Activated naive CD8-positive, alpha-beta T cell treated with anti-CD3 and anti-CD28 coated beads, Interleukin-2, amount 50 U/mL, for 16 hours (primary cell): ENCODE measurements around the gene MARCHF10.
A peak's percentile ranks its signal among the peaks of the same experiment; 100 is the strongest.

Experiments
- DNase-seq: peaks from one replicate; pipeline ENCODE4 v3.0.0-alpha.2; 2020; ENCODE audit warnings: low read depth, low spot score

Gene MARCHF10

GRCh38 chr17:62753562-62753961 is 54.6 kb downstream of the MARCHF10 start:
- no peak for DNase-seq

GRCh38 chr17:62751060-62751691 is 56.9 kb downstream of the MARCHF10 start:
- DNase-seq: no peak

GRCh38 chr17:62750631-62751051 is 57.5 kb downstream of the MARCHF10 start:
- no peak for DNase-seq

- DNase-seq: no peak
Measured at GRCh38 chr17:62749926-62750325, 58.2 kb downstream of the MARCHF10 start.

- no peak for DNase-seq
Measured at GRCh38 chr17:62746941-62747340, 61.2 kb downstream of the MARCHF10 start.

- DNase-seq: no peak
Measured at GRCh38 chr17:62745806-62746205, 62.3 kb downstream of the MARCHF10 start.

GRCh38 chr17:62744259-62744658 is 63.9 kb downstream of the MARCHF10 start:
- DNase-seq: no peak

- no peak for DNase-seq
Measured at GRCh38 chr17:62741290-62741689, 66.8 kb downstream of the MARCHF10 start.

- no peak for DNase-seq
Measured at GRCh38 chr17:62739645-62740388, 68.3 kb downstream of the MARCHF10 start.

GRCh38 chr17:62738281-62738680 is 69.8 kb downstream of the MARCHF10 start:
- DNase-seq: no peak

GRCh38 chr17:62737513-62737912 is 70.6 kb downstream of the MARCHF10 start:
- no peak for DNase-seq

GRCh38 chr17:62735044-62735651 is 73.0 kb downstream of the MARCHF10 start:
- no peak for DNase-seq

- DNase-seq: no peak
Measured at GRCh38 chr17:62732125-62732524, 76.0 kb downstream of the MARCHF10 start.

GRCh38 chr17:62727916-62728672 is 80.0 kb downstream of the MARCHF10 start:
- no peak for DNase-seq

GRCh38 chr17:62725791-62726249 is 82.3 kb downstream of the MARCHF10 start:
- DNase-seq: no peak

GRCh38 chr17:62724398-62725146 is 83.5 kb downstream of the MARCHF10 start:
- peak; percentile 66 for DNase-seq

GRCh38 chr17:62723842-62724241 is 84.3 kb downstream of the MARCHF10 start:
- DNase-seq: no peak

- no peak for DNase-seq
Measured at GRCh38 chr17:62722625-62723024, 85.5 kb downstream of the MARCHF10 start.

- DNase-seq: no peak
Measured at GRCh38 chr17:62720126-62720850, 87.8 kb downstream of the MARCHF10 start.

GRCh38 chr17:62719586-62719985 is 88.5 kb downstream of the MARCHF10 start:
- DNase-seq: no peak

GRCh38 chr17:62718429-62718828 is 89.7 kb downstream of the MARCHF10 start:
- DNase-seq: no peak
